NB4 (cell line): Measurements from ENCODE around the gene ITPR2.

Experiments used
- CTCF ChIP-seq: IDR thresholded peaks from one replicate; pipeline ENCODE4 v1.5.1; 2012; ENCODE audit warnings: low read depth, low read length
- MAX ChIP-seq: IDR thresholded peaks from 2 replicates; pipeline ENCODE4 v1.6.1; 2011; ENCODE audit warnings: low read depth, low read length
- MYC ChIP-seq: IDR thresholded peaks from 2 replicates; pipeline ENCODE4 v1.6.1; 2011; ENCODE audit warnings: low read depth, low read length
- POLR2A ChIP-seq: IDR thresholded peaks from 2 replicates; pipeline ENCODE4 v1.6.1; 2011; ENCODE audit warnings: mild to moderate bottlenecking; ENCODE audit not compliant: insufficient read length; ENCODE audit errors: extremely low read depth

GRCh38 chr12:26658991-26659390 is 174.0 kb downstream of the ITPR2 start:
- TF ChIP-seq CTCF (no peak), POLR2A (no peak), MAX (no peak), MYC (no peak)
